ENCODE data around the gene ME1.
"Not testable (repeated sequence)": the region's sequence is repeated elsewhere in the genome, so short reads cannot be mapped to it uniquely, and the experiment has no call there.

ME1 gene

GRCh38 chr6:83450015-83450414 is 19.2 kb upstream of the ME1 start:
- not testable (repeated sequence) for H3K4me3 Mint-ChIP-seq; H3K27ac Mint-ChIP-seq; H3K9me3 Mint-ChIP-seq; H3K4me1 Mint-ChIP-seq; ATAC-seq; H3K36me3 Mint-ChIP-seq (ENCODE audit: low read depth); DNase-seq; H3K27me3 Mint-ChIP-seq

- not testable (repeated sequence) for H3K4me1 Mint-ChIP-seq; H3K4me3 Mint-ChIP-seq; ATAC-seq; DNase-seq; H3K36me3 Mint-ChIP-seq (ENCODE audit: low read depth); H3K27me3 Mint-ChIP-seq; H3K27ac Mint-ChIP-seq; H3K9me3 Mint-ChIP-seq
Observed at GRCh38 chr6:83444086-83444699, 13.3 kb upstream of the ME1 start.

GRCh38 chr6:83443516-83443915 is 12.7 kb upstream of the ME1 start:
- no peak overlapping the region for H3K27ac Mint-ChIP-seq
- H3K9me3 Mint-ChIP-seq, result peaks cover 4% of the 10 kb centered on the region
- H3K36me3 Mint-ChIP-seq (ENCODE audit: low read depth), result no peaks in the 10 kb centered on the region
- DNase-seq (no peak), ATAC-seq (no peak)
- no peaks in the 10 kb centered on the region for H3K4me1 Mint-ChIP-seq
- peaks cover 2% of the 10 kb centered on the region for H3K27me3 Mint-ChIP-seq
- no peak overlapping the region for H3K4me3 Mint-ChIP-seq

- no peak overlapping the region for H3K4me3 Mint-ChIP-seq
- H3K4me1 Mint-ChIP-seq, result no peaks in the 10 kb centered on the region
- no peak overlapping the region for H3K27ac Mint-ChIP-seq
- peaks cover 2% of the 10 kb centered on the region for H3K27me3 Mint-ChIP-seq
- H3K36me3 Mint-ChIP-seq (ENCODE audit: low read depth), result no peaks in the 10 kb centered on the region
- peaks cover 4% of the 10 kb centered on the region for H3K9me3 Mint-ChIP-seq
- no peak for DNase-seq
- no peak for ATAC-seq
Observed at GRCh38 chr6:83442752-83443151, 11.9 kb upstream of the ME1 start.

GRCh38 chr6:83439201-83439600 is 8.3 kb upstream of the ME1 start:
- ATAC-seq, result no peak
- Mint-ChIP-seq H3K9me3 (peaks cover 4% of the 10 kb centered on the region), H3K4me3 (no peak overlapping the region), H3K36me3 (ENCODE audit: low read depth) (no peaks in the 10 kb centered on the region), H3K27ac (no peak overlapping the region), H3K27me3 (peaks cover 10% of the 10 kb centered on the region), H3K4me1 (no peaks in the 10 kb centered on the region)
- no peak for DNase-seq

- no peak overlapping the region for H3K27ac Mint-ChIP-seq
- no peaks in the 10 kb centered on the region for H3K9me3 Mint-ChIP-seq
- DNase-seq, result no peak
- H3K27me3 Mint-ChIP-seq, result peaks cover 13% of the 10 kb centered on the region
- ATAC-seq, result no peak
- H3K4me3 Mint-ChIP-seq, result no peak overlapping the region
- H3K36me3 Mint-ChIP-seq (ENCODE audit: low read depth), result no peaks in the 10 kb centered on the region
- H3K4me1 Mint-ChIP-seq, result no peaks in the 10 kb centered on the region
Observed at GRCh38 chr6:83436674-83437073, 5.8 kb upstream of the ME1 start.

- no peak overlapping the region for H3K4me3 Mint-ChIP-seq
- no peaks in the 10 kb centered on the region for H3K36me3 Mint-ChIP-seq (ENCODE audit: low read depth)
- ATAC-seq (no peak), DNase-seq (no peak)
- peaks cover 23% of the 10 kb centered on the region for H3K27me3 Mint-ChIP-seq
- no peaks in the 10 kb centered on the region for H3K9me3 Mint-ChIP-seq
- peaks cover 3% of the 10 kb centered on the region for H3K4me1 Mint-ChIP-seq
- H3K27ac Mint-ChIP-seq, result no peak overlapping the region
Observed at GRCh38 chr6:83433177-83433576, 2.3 kb upstream of the ME1 start.

- ATAC-seq (no peak), DNase-seq (no peak)
- Mint-ChIP-seq H3K4me1 (peaks cover 3% of the 10 kb centered on the region), H3K9me3 (no peaks in the 10 kb centered on the region), H3K36me3 (ENCODE audit: low read depth) (no peaks in the 10 kb centered on the region), H3K4me3 (no peak overlapping the region), H3K27me3 (peaks cover 23% of the 10 kb centered on the region), H3K27ac (no peak overlapping the region)
Observed at GRCh38 chr6:83432636-83433035, 1.8 kb upstream of the ME1 start.

- ATAC-seq, result no peak
- Mint-ChIP-seq H3K9me3 (no peaks in the 10 kb centered on the region), H3K36me3 (ENCODE audit: low read depth) (no peaks in the 10 kb centered on the region), H3K4me3 (no peak overlapping the region), H3K27ac (no peak overlapping the region), H3K4me1 (peaks cover 3% of the 10 kb centered on the region), H3K27me3 (peaks cover 18% of the 10 kb centered on the region)
- DNase-seq, result no peak
Observed at GRCh38 chr6:83431545-83432155, 799 bp upstream of the ME1 start.

- Mint-ChIP-seq H3K4me3 (peak overlapping the region; percentile 21), H3K27me3 (peaks cover 15% of the 10 kb centered on the region)
- DNase-seq, result no peak
Observed at GRCh38 chr6:83429857-83430610, 817 bp downstream of the ME1 start.

GRCh38 chr6:83429269-83429668 is 1.6 kb downstream of the ME1 start:
- ATAC-seq (no peak), DNase-seq (no peak)
- Mint-ChIP-seq H3K4me1 (peaks cover 3% of the 10 kb centered on the region), H3K36me3 (ENCODE audit: low read depth) (peaks cover 2% of the 10 kb centered on the region), H3K4me3 (no peak overlapping the region), H3K9me3 (peaks cover 4% of the 10 kb centered on the region), H3K27ac (no peak overlapping the region), H3K27me3 (peaks cover 15% of the 10 kb centered on the region)

More at GRCh38 chr6:83429857-83430610, 817 bp downstream of the ME1 start:
- H3K36me3 Mint-ChIP-seq (ENCODE audit: low read depth), result peaks cover 2% of the 10 kb centered on the region
- ATAC-seq, result no peak
- H3K9me3 Mint-ChIP-seq, result peaks cover 4% of the 10 kb centered on the region
- no peak overlapping the region for H3K27ac Mint-ChIP-seq
- H3K4me1 Mint-ChIP-seq, result peaks cover 3% of the 10 kb centered on the region

- H3K4me3 Mint-ChIP-seq, result no peak overlapping the region
- H3K9me3 Mint-ChIP-seq, result peaks cover 4% of the 10 kb centered on the region
- H3K27me3 Mint-ChIP-seq, result peaks cover 3% of the 10 kb centered on the region
- no peak overlapping the region for H3K27ac Mint-ChIP-seq
- no peaks in the 10 kb centered on the region for H3K4me1 Mint-ChIP-seq
- DNase-seq, result no peak
- no peak for ATAC-seq
- peaks cover 2% of the 10 kb centered on the region for H3K36me3 Mint-ChIP-seq (ENCODE audit: low read depth)
Observed at GRCh38 chr6:83424392-83425018, 6.3 kb downstream of the ME1 start.

GRCh38 chr6:83417880-83418663 is 12.8 kb downstream of the ME1 start:
- DNase-seq (no peak), ATAC-seq (no peak)
- H3K9me3 Mint-ChIP-seq, result no peaks in the 10 kb centered on the region
- no peak overlapping the region for H3K27ac Mint-ChIP-seq
- no peaks in the 10 kb centered on the region for H3K36me3 Mint-ChIP-seq (ENCODE audit: low read depth)
- no peak overlapping the region for H3K4me3 Mint-ChIP-seq
- H3K4me1 Mint-ChIP-seq, result no peaks in the 10 kb centered on the region
- H3K27me3 Mint-ChIP-seq, result no peaks in the 10 kb centered on the region

- Mint-ChIP-seq H3K4me3 (no peak overlapping the region), H3K36me3 (ENCODE audit: low read depth) (no peaks in the 10 kb centered on the region), H3K9me3 (no peaks in the 10 kb centered on the region), H3K27me3 (no peaks in the 10 kb centered on the region), H3K4me1 (no peaks in the 10 kb centered on the region), H3K27ac (no peak overlapping the region)
- ATAC-seq (no peak), DNase-seq (no peak)
Observed at GRCh38 chr6:83413068-83413467, 17.8 kb downstream of the ME1 start.

Data from activated naive CD8-positive, alpha-beta T cell treated with anti-CD3 and anti-CD28 coated beads, Interleukin-2, amount 50 U/mL, for 24 hours (primary cell).